ENCODE measurements around the gene SPOCK2.

SPOCK2 gene

GRCh38 chr10:72127571-72127970 is 39.2 kb upstream of the SPOCK2 start:
- no peak overlapping the region for H3K4me3 ChIP-seq (ENCODE audit: low read depth, low read length)
- TF ChIP-seq CTCF (IDR thresholded peaks at IDR 0.05; ENCODE audit: low read depth, low read length, missing control alignments): no peak
- DNase-seq (ENCODE audit: low read depth): no peak

GRCh38 chr10:72126872-72127232 is 38.5 kb upstream of the SPOCK2 start:
- DNase-seq (ENCODE audit: low read depth): no peak
- TF ChIP-seq CTCF (IDR thresholded peaks at IDR 0.05; ENCODE audit: low read depth, low read length, missing control alignments): no peak
- no peak overlapping the region for H3K4me3 ChIP-seq (ENCODE audit: low read depth, low read length)

DNA sequence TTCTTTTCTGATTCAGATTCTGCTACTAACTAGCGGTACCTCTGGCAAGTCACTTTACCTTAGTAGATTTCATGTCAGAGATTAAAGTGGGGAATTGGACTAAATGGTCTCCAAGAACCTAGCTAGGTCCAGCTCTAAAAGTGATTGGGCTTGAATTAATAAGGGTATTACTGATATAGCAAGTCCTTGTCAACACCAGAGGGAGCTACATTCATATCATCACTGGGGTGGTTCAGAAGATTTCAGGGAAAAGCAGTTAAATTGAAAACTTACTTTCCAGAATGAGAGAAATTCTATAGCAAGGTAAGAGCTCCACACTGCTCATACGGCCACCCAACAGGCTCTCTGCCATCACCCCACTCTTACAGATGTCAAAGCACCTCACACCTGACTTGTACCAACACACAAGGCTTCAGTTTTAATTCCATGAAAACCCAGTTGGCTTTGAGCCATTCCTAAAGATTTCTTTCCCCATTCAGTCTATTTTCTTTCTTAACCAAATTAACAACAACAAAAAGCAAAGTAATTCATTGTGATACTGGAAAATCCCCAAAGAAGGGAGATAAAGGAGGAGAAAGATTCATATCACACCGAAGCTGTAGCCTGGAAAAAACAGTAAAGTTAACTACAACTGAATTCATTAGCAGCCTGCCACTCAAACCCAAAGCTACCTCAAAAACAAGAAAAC is 38.0 kb upstream of the SPOCK2 start:
- H3K4me3 ChIP-seq (ENCODE audit: low read depth, low read length): no peak overlapping the region
- DNase-seq (ENCODE audit: low read depth): no peak
- TF ChIP-seq CTCF (IDR thresholded peaks at IDR 0.05; ENCODE audit: low read depth, low read length, missing control alignments): no peak

GRCh38 chr10:72124989-72125388 is 36.6 kb upstream of the SPOCK2 start:
- DNase-seq (ENCODE audit: low read depth): no peak
- H3K4me3 ChIP-seq (ENCODE audit: low read depth, low read length): no peak overlapping the region
- no peak for TF ChIP-seq CTCF (IDR thresholded peaks at IDR 0.05; ENCODE audit: low read depth, low read length, missing control alignments)

DNA sequence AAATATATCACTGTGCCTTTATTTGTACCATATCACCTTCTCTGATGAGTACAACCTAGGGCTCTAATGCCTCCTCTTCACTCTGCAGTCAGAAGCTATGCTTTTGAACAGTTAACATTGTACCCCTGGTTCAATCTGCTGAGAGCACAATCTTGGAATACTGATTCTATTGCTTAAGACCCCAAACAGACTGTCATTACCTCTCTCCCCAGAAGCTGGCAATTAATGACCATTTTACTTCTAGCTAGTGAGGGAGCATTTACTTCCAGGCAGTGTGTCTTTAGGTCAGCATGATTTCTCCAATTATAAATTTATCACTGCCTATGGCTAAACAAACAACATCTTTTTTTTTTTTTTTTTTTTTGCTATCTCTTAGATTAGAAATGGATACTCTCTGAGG is 36.0 kb upstream of the SPOCK2 start:
- no peak overlapping the region for H3K4me3 ChIP-seq (ENCODE audit: low read depth, low read length)
- TF ChIP-seq CTCF (IDR thresholded peaks at IDR 0.05; ENCODE audit: low read depth, low read length, missing control alignments): no peak
- no peak for DNase-seq (ENCODE audit: low read depth)

DNA sequence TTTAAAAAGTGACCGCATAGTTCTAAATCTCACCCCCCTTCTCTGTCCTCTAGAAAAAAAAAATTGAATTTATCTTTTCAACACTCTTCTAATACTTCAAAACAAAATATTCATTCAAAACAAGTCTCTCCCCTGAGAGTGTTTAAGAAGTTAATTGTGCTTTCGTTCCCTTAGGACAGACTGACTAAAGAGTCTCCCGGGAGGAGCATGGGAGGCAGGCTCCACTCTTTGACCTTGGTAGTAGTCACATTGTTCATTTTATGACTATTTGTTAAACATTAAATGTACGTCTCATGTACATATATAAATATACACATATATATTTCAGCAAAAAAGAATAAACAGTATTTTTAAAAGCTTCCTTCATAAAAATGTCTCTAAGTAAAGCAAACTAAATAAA is 35.3 kb upstream of the SPOCK2 start:
- no peak for TF ChIP-seq CTCF (IDR thresholded peaks at IDR 0.05; ENCODE audit: low read depth, low read length, missing control alignments)
- H3K4me3 ChIP-seq (ENCODE audit: low read depth, low read length): no peak overlapping the region
- DNase-seq (ENCODE audit: low read depth): no peak

DNA sequence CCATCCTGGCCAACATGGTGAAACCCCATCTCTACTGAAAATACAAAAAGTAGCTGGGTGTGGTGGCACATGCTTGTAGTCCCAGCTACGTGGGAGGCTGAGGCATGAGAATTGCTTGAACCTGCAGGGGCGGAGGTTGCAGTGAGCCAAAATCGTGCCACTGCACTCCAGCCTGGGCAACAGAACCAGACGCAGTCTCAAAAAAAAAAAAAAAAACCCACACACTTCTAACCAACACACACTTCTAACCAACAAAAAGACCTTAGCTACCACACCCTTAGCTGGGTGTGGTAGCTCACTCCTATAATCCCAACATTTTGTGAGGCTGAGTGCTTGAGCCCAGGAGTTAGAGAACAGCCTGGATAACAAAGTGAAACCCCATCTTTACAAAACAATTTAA is 33.9 kb upstream of the SPOCK2 start:
- no peak overlapping the region for H3K4me3 ChIP-seq (ENCODE audit: low read depth, low read length)
- TF ChIP-seq CTCF (IDR thresholded peaks at IDR 0.05; ENCODE audit: low read depth, low read length, missing control alignments): no peak
- DNase-seq (ENCODE audit: low read depth): no peak
